GM18870 (cell line): ENCODE data around the gene GCNT3.

Experiments
- ATAC-seq: cut with Tn5 transposase; IDR thresholded peaks from one replicate; pipeline ENCODE4 v1.9.1; 2021; ENCODE audit warnings: moderate library complexity; ENCODE audit not compliant: unreplicated experiment

Gene GCNT3

DNA sequence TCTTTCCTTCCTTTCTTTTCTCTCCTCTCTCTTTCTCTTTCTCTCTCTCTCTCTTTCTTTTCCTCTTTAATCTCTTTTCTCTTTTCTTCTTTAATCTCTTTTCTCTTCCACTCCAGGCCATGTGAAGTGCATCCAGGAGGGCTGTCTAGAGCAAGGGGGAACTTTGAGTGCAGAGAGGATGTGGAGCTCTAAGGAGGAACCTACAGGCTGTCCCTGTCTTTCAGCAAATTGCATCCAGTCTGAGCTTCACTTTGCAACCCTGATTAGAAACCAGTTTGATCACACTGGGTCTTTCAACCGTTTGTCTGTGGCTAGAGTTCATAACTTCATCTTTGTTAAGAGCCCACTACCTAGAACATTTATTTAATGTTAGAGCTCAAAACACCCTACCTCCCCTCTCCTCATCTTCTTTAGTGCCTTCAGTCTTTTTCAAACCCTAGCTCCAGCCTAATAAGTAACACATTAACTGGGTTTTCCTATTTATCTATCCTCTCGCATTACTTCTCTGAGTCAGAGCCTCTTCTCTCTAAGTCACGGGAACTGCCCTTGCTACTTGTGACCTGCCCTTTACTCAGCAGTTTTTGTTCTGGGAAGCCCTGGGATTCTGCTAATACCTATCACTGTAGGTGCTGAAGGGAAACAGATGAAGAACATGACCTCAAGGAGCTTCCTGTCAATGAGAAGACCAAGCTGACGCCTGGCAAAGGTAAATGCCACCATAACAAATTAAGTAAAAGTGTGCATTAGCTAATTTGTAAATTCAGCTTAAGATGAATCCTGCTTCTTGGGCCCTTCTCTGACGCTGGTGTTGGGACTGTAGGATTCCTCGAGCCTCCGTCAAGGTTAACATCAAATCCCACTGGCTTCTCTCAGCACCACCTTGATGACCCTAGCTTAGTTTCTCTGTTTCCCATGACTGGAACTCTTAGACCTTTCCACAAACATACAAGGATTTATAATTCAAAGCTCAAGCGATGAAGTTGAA is at the start of gene GCNT3:
GCNT3 (plus strand) TSS at position 508 of the 985 bp plus-strand sequence. CDS start 6,456 bp downstream, outside the sequence.
- no peak for ATAC-seq

GRCh38 chr15:59562448-59563186 is 49.0 kb upstream of the GCNT3 start:
- ATAC-seq, result no peak

GRCh38 chr15:59565299-59565698 is 46.3 kb upstream of the GCNT3 start:
- no peak for ATAC-seq

DNA sequence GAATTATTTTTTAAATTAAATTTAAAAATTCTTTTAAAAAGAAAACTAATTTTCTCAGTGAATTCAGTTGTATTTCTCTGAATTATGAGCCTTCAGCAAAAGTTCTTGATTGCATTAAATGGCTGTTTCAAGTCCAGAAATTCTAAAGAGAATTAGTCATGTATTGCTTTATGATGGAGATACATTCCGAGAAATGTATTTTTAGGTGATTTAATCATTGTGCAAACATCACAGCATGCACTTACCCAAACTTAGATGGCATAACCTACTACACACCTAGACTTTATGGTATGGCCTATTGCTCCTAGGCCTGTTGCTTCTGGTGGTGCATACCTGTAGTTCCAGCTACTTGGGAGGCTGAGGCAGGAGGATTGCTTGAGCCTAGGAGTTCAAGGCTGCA is 44.3 kb upstream of the GCNT3 start:
- no peak for ATAC-seq

- no peak for ATAC-seq
Observed at GRCh38 chr15:59569477-59569876, 42.1 kb upstream of the GCNT3 start.

GRCh38 chr15:59570315-59570714 is 41.3 kb upstream of the GCNT3 start:
- no peak for ATAC-seq

DNA sequence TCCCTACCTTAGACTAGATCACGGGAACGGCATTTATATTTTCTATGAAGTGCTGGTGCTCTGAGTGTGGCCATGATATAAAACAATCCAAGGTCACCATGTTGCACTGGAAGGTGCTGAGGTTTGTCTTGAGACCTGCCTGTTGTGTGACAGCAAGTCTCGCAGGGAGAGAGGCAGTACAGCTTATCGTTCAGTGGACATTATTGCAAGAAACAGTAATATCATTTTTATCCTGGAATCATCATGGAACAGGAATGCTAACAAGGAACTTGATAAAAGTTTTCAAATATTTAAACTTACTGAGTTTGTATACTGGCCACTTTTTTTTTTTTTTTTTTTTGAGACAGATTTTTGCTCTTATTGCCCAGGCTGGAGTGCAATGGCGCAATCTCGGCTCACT is 40.0 kb upstream of the GCNT3 start:
- no peak for ATAC-seq

DNA sequence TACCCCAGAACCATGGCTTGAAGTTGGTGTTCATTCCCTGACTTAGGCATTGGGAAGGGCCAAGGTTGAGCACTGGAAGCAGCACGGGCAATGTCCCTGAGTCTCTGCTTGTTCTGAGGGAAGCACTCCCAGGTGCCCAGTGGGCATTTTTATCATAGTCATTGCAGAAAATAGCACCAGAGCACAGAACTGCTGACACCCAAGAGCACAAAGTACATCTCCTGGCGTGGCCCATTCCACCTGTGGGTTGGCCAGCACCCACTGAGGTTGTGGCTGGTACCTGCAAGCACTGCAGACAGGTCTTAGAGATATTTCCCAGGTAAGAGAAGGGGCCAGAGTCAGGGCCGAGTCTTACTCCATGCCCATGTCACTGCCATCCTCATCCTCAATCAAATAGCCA is 28.5 kb upstream of the GCNT3 start:
- ATAC-seq, result no peak

DNA sequence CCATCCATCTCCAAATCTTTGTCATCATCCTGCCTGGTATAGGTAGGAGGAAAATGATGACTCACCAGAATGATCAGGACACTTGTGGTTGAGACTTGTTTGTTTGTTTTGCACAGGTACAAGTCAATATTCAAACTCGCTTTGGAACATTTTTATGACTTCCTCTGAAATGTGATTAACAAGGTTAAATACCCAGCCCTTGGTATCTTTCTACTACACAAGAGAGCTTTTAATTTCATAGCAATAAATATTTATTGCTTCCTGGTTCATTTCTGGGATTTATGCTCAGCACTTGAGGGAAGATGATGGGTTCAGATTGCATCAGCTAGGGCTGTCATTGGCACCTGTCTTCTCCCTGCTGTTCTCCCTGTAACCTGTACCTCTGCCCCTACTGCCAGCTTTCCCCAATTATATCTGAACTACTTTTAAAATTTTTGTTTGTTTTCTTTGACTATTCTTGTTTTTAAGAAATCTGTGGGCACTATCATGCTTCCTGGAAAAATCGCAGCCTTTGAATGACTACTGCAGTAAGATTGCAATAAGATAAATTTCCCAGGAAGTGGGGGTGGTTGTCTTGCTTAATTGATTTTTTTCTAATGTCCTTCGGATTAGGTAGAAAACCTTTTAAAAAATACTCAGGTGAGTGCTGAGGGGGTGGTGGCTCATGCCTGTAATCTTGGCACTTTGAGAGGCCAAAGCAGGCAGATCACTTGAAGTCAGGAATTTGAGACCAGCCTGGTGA is 24.3 kb upstream of the GCNT3 start:
- ATAC-seq, result no peak

DNA sequence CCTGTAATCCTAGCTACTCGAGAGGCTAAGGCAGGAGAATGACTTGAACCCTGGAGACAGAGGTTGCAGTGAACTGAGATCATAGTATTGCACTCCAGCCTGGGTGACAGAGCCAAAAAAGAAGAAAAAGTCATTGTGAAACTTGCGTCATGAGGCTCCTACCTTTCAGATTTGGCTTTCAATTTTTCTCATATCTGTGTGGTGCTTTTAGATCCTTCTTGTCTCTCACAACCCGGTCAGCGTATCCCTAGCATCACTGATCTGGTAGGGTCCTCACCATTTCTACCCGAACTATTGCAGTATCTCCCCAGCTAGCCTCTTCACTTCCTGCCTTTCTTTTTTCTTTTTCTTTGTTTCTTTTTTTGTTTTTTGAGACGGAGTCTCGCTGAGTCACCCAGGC is 21.6 kb upstream of the GCNT3 start:
- no peak for ATAC-seq

DNA sequence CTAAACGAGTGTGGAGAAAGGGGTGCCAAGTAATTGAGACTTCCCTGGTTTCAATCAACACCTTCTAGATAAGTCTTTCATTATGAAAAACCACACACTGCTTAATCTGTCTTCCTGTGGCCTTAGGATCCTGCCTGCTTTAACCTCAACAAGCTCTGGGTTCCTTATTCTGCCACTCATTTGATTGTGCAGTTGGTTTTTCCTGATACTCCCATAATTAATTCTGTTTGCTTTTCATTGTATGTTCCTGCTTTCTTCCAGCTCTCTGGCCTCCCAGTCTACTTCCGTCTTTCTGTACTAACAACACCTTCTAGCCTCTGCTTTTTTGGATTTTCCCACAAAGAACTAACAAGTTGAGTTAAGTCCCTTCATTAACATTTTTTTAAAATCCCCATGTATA is 20.2 kb upstream of the GCNT3 start:
- ATAC-seq, result no peak

- no peak for ATAC-seq
Observed at GRCh38 chr15:59594493-59594942, 17.1 kb upstream of the GCNT3 start.

- ATAC-seq, result no peak
Observed at GRCh38 chr15:59594991-59595390, 16.6 kb upstream of the GCNT3 start.

DNA sequence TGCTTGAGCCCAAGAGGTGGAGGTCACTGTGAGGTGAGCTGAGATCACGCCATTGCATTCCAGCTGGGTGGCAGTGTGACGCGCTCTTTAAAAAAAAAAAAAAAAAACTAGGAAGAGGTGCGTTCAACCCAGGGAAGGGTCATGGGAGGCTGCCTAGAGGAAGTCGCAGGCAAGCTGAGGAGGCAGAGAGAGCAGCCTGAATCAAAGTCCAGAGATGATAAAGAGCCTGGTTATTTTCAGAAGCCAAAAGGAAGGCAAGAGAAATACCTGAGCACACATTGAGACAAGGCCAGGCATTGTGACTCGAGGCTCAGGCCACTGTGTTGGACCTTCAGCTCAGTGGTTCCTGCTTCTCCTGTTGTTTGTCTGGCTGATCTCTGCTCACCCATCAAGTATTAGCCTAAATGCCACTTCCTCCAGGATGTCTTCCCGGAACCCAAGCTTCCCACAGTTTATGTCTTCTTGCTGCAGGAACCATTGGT is 16.1 kb upstream of the GCNT3 start:
- no peak for ATAC-seq

DNA sequence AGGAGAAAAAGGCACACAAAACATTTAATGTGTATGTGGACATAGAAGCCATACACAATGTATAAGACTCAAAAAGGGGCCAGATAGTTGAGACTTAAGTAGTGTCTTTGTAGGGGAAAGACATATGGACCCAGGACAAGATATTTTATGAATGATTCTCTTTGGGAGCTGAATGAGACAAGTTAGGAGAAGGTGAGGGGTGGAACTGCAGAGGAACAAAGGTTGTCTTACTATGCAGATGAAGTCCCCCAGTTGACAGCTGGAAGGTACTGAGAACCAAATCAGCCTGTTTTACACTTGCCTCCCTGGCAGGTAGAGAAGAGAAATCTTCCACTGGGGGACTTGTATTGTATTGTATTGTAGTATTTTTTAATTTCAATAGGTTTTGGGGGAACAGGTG is 14.9 kb upstream of the GCNT3 start:
- no peak for ATAC-seq

- no peak for ATAC-seq
Observed at GRCh38 chr15:59598461-59598860, 13.1 kb upstream of the GCNT3 start.

GRCh38 chr15:59605994-59606393 is 5.6 kb upstream of the GCNT3 start:
- no peak for ATAC-seq

- no peak for ATAC-seq
Observed at GRCh38 chr15:59609730-59610712, 1.6 kb upstream of the GCNT3 start.

DNA sequence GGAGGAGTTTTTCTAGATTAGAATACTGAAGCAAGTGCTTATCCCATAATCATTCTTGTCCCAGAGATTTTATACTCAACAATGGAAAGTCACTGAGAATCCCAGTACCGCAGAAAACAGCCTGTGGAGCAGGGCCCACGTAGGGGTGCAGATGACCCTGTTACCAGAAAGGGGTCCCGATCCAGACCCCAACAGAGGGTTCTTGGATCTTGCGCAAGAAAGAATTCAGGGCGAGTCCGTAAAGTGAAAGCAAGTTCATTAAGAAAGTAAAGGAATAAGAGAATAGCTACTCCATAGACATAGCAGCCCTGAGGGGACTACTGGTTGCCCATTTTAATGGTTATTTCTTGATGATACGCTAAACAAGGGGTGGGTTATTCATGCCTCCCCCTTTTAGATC is 2.6 kb downstream of the GCNT3 start:
- ATAC-seq, result no peak

- no peak for ATAC-seq
Observed at GRCh38 chr15:59615661-59616060, 4.1 kb downstream of the GCNT3 start.
